Measurements from ENCODE around the gene SIGLEC11.

Gene SIGLEC11

DNA sequence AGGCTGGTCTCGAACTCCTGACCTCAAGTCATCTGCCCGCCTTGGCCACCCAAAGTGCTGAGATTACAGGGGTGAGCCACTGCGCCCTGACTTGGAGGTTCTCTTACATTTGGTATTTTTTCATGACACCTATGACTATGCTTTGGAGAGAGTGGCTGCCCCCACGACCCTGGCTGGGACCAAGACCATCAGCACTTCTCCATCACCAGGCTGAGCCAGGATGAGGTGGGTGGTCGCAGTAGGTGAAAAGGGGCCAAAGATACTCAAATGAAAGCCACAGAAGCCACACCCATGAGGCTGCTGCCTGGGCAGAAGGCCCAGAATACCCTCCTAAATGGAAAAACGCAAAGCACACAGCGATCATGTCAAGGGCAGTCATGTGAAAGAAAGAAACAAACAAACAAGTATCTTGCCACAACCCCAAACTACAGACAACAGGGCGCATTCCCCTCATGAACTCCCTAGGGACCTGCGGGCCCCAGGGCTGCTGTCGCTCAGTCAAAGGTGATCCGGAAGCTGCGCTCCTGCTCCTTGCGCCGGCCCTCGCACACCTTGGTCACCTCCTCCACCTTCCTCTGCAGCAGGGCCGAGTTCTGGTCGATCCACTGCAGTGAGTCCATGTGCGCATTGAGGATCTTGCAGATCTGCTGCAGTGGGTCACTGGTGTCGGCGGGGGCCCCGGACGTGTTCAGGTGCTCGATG lies 53.1 kb downstream of the SIGLEC11 start:
- no peak for DNase-seq (ENCODE audit: low read depth in 2 of 3, low spot score in 2 of 3)

DNA sequence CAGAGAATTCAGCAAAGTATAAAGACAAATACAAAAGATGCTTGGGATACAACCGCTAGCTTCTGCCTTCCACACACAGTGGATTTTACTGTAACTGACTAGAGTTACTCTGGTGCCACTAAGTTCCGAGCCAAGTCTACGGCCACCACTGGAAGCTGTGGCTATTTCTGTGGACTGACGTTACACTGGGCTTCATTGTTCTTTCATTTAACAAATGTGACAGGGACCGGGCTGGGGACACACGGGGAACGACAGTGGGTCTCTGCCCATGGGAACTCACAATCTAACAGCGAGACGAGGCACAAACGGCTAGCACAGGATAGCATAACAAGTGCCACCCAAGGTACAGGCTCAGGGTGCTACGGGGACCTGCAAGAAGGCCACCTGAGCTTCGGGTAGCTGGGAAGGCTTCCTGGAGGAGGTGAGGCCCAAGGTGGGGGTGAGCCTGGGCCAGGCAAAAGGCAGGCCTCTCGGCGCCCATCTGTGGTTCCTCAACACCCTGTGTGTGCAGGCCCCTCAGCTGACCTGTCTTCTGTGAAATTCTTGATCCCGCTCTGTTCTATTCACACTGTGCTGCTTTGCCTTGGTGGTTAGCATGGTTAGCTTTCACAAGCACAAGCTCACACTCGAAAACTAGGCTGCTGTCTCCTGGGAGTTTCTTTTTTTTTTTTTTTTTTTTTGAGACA lies 54.0 kb downstream of the SIGLEC11 start:
- no peak for DNase-seq (ENCODE audit: low read depth in 2 of 3, low spot score in 2 of 3)

GRCh38 chr19:49904136-49904535 lies 56.8 kb downstream of the SIGLEC11 start:
- DNase-seq (ENCODE audit: low read depth in 2 of 3, low spot score in 2 of 3): no peak
